GM18502 (cell line): ENCODE measurements around the gene DLG2.
"Not testable (repeated sequence)": the region's sequence is repeated elsewhere in the genome, so short reads cannot be mapped to it uniquely, and the experiment has no call there.

Source experiments
- ATAC-seq: cut with Tn5 transposase; IDR thresholded peaks from one replicate; pipeline ENCODE4 v1.9.1; 2021; ENCODE audit warnings: mild to moderate bottlenecking; ENCODE audit not compliant: unreplicated experiment, poor library complexity

Gene DLG2

DNA sequence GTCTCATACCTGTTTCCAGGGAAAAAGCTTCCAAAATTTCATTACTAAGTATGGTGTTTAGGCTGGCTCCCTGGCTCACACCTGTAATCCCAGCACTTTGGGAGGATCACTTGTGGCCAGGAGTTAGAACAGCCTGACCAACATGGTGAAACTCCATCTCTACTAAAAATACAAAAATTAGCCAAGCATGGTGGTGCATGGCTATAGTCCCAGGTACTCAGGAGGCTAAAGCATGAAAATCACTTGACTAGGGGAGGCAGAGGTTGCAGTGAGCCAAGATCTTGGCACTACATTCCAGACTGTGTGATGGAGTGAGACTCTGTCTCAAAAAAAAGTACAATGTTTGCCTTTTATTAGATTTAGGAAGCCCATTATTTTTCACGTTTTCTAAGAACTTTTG is 2009.5 kb downstream of the DLG2 start:
- no peak for ATAC-seq

DNA sequence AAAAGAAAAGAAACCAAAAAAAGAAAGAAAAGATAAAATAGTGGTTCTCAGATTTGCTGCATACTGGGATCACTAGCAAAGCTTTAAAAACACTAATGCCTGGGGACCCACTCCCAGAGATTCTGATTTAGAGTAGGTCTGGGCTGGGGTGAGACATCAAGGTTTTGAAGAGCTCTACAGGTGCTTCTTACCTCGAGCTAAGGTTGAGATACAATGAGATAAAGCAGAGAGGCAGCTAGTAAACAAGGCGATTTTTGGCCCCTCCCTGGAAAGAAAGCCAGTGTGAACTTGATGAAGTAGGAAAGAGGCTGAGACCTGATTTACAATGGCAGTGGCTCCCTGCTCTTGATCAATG is 2013.4 kb downstream of the DLG2 start:
- ATAC-seq, result peak; percentile 48

DNA sequence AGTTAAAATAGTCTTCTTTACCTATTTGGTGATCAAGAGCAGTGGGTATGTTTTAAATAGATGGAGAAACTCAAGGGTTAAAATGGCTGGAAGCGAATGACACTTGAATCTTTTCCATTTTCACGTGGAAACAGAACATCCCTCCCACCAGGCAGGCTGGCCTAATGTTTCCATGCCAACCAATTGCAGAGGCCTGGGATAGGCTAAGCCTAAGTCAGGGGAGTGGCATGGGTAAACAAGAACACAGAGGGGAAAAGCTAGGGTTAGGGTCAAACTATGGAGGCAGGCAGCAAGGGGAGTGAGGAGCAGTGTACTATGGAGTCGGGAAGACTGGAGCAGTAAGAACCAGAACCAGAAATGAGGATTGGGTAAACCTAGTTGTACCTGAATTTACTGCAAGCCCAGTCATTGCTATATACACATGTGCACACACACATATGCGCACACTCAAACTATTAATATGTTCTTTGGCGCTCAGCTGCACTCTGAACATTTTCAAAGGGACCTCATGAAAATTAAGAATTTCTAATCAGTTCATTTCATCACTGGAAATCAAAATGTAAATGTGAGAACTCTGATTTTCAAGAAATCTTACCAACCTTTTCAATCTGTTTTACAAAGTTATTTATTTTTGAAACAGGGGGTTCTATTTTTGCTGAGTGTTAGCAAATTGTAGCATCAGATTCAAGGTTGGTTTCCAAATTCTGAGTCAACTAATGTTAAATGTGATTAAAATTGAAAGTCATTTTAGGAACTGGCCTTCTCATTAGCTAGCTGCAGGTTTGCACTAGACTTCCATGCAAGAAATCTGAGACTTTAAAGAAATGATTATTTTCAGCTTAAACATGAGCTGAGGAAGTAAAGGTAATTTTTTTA is 2014.0 kb downstream of the DLG2 start:
- ATAC-seq, result peak; percentile 89

DNA sequence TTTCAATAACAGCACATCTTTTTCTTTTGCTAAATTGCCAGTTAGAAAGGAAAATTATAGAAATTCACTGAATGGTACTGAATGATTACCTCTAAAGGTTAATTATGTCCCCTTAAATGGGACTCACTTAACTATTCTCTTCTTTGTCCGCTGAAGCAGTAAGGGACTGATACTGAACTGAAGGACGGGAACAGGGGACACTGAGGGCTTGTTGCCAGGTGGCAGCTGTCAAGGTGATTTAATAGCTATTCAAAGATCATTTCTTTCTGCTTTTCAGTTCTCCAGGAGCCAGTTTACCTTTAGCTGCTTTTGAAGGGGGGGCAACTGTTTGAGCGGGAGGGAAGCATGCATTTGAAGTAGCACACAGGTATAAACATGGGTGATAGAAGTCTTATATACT is 2015.5 kb downstream of the DLG2 start:
- ATAC-seq, result no peak

DNA sequence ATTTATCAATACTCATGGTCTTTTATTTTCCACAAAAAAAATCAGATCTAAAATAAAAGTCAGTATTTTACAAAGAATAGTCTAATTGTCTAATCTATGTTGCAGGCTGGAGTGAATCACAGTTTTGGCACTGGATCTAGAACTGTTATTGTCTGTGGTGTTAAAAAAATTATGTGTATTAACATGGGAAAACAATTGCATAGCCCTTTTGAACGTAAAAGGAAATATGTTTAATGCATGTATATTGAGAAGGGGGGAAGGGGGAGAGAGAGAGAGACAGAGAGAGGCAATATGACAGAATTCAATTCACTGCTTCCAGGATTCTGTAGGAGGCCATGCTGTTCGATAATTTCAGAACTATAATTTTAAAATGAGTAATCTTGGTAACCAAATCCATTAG is 2016.1 kb downstream of the DLG2 start:
- no peak for ATAC-seq

DNA sequence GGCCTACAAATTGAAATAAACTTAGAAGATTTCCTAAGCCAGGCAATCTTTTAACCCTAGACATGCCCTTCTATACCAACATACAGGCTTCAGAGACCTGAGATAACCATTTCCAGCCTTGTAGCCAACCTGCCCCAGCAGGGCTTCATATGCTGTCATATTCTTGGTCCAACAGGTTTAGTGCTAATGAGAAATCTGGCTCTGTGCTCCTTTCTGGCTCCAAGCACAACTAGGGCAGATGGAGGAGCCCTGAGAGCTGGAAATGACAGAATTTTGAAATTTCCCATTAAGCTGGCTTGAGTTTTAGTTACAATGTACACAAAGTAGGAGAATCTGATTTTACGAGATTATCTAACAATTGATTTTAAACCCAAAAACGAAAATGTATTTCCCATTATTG is 2018.0 kb downstream of the DLG2 start:
- ATAC-seq, result no peak

DNA sequence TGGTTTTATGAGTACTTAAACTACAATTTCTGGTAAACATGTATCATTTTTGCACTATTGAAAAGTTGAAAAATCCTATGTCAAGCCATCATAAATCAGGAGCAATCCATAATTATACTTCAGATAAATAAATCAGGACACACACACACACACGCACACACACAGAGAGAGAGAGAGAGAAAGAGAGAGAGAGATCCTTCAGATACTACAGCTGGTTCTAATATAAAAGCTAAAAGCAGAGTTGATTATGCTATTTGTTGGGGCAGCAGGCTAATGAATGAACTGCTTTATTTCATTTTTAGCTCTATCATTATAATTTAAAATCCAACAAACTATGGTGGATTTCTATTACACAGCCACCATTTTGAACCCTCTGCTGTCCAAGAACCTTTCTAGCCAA is 2018.6 kb downstream of the DLG2 start:
- ATAC-seq, result no peak

DNA sequence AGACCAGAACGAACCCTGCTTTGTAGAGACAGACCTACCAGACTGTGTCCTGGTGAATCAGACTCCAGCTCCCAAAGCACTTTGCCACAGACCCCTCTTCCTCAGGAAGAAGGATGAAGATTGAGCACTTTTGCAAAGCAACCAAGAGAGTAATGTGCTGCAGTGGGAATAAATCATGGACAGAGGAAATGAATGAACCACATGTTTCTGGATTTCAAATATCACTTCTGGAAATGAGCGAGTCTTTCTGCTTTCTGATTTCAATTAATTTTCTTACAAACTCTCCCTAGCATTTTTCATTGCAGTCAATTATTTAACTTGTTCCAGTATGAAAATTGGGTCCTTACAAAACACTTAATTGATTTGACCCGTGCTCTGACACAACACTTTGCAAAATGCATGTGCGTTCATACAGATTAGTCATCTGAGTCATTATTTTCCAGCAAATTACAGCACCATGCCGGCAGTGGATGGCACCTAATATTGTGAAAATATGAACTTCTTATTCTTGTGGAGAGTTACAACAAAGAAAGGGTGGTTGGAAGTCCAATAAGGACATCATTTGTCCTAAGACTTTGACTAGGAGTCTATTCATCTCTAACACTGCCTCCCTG is 2025.1 kb downstream of the DLG2 start:
- ATAC-seq, result no peak

DNA sequence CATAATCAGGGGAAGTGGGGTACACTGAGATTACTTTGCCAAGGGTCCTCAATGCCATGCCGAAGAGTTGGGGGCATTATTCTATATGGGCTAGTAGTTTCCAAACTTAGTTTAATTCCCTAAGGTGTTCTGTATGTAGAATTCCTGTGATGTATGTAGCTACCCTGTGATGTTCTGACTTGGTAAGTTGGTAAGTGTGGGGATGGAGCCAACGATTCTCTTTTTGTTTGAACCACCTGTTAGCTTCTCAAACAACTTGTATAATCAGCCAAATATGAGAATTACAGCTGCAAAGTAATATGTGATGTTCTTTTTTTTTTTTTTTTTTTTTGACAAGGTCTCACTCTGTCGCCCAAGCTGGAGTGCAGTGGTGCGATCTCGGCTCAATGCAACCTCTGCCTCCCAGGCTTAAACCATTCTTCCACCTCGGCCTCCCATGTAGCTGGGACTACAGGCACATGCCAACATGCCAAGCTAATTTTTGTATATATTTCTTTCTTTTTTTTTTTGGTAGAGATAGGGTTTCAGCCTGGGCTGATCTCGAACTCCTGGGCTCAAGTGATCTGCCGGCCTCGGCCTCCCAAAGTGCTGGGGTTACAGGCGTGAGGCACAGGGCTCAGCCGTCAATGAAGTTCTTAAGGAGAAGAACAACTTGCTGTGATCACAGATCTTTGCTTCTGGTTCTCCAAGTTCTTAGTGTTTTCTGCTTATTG is 2025.8 kb downstream of the DLG2 start:
- no peak for ATAC-seq

DNA sequence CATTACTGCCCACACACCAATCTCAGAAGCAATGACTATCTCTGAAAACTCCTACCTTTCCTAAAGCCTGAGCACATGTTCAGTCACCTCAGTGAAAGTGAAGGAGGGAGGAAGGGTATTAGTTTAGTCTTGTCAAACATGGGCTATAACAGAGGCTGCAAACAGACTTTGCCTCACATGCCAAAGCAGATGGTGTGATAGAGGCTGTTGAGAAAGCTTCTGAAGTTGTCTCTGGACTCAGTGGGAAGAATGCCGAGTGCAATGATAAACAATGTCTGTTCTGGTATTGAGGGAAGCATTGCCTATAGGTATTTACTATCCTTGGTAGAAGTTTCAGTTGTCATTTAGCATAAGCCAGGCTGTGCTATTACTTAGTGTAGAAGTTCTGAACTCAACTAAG is 2026.5 kb downstream of the DLG2 start:
- no peak for ATAC-seq

DNA sequence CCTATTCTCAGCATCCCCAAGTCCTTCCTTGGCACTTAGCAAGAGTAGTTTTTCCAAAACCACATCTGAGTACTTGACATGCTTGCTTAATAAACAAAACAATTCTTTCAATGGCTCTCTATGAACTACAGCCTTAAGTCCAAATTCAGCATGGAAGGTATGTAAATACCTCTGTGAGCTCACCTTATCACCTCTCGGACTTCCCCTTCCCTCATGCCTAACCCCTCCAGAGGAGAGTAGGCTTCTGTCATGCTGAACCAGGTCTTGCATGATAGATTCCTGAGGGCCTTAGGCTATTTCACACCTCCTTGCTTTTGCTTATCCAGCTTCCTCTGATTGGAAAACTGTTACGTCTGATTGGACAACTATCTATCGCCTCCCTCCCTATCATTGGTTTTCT is 2028.1 kb downstream of the DLG2 start:
- ATAC-seq, result peak; percentile 54

DNA sequence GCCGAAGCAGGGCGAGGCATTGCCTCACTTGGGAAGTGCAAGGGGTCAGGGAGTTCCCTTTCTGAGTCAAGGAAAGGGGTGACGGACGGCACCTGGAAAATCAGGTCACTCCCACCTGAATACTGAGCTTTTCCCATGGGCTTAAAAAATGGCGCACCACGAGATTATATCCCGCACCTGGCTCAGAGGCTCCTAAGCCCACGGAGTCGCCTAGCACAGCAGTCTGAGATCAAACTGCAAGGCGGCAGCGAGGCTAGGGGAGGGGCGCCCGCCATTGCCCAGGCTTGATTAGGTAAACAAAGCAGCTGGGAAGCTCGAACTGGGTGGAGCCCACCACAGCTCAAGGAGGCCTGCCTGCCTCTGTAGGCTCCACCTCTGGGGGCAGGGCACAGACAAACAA is 2039.3 kb downstream of the DLG2 start:
- ATAC-seq, result not testable (repeated sequence)

DNA sequence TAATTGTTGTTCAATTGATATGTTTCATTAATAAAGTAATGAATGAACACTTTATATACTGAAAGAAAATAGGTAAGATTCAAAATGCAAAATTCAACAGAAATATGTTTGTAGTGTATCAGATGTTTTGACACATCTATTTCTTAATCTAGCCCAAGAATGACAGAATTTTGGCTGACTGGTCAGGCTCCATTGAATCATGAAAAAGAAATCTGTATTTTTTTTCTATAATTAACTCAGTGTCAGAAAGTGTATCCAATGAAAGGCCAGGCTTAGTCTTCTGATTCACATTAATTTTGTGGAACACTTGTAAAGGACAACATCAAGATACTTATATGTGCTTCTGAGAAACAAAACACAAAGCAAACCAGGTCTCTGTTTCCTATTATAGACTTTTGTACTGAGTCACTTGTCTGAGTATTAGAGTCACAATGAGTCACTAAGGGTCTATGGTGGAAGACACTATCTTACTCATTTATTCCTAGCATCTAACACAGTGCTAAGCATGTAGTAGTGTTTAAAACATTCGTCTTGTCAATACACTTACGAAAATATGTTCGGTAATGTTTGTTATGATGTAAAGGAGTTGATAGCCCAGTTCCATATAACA is 2043.3 kb downstream of the DLG2 start:
- peak; percentile 99 for ATAC-seq

DNA sequence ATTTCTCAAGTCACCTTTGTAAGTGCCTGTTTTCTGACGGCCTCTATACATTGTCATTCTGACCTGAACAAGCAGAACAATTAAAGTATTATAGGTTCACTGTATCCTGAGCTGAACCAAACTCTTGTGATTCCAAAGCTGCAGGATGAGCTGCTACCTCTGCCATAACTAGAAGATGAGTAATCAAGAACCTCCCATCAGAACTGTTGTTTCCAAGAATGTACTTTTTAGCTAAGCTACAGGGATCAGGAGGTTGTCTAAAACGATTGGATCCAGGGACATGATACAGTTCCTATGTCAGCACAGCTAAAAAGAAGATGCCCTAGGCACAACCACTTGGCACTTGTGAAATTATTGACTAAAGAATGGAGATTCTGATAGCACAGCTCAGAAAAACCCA is 2052.6 kb downstream of the DLG2 start:
- no peak for ATAC-seq

DNA sequence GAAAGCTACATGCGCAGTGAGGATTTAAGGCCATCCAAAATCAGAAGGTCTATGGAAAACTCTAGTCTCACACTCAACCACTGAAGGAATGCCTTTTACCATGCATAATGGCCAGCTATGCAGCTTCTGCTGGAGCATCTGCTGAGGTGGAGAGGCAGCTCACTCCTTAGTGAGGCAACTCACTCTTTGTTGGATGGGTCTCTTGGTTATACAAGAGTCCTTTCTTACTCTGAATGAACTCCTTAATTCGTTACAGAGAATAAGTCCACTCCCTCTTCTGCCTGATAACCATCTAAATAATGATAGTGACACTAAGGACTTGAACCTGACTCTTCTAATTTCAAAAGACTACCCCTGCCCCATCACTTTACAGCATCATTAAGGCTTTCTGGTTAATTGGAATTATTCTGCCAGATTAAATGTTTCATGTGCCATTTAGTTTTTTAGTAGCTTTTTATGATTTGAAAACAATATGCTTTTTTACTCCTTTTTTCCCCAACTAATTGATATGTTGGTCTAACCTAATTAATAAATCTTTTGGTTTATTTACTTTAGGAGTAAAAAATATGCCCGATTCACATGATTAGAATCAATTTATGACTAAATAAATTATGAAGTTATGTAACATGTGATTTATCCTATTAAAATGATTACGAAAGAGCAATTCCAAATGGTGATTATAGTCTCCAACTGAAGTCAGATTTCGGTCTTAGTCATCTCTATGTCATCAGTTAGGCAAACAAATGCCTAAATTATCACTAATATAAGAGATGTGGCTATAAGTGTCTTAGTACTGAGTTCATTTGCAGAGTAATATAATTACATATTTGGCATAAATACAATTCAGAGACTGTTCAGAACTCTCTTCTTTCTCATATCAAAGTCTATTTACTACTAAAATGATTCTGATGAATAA is 2054.3 kb downstream of the DLG2 start:
- no peak for ATAC-seq

DNA sequence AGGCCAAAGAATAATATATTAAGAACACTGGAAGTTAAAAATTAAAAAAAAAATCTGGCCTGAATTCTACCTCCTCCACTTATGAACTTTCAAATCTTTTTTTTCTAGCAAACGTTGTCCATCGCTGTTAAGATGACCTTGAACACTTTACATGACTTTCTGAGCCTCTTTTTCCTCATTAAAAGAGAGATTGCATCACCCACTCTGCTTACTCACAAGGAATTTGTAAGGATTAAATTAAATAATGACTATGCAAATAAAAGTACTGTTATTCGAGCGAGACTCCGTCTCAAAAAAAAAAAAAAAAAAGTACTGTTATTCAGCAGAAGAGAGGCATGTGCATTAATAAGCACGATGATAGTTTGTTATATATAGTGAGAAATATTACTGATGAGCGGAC is 2055.8 kb downstream of the DLG2 start:
- ATAC-seq, result no peak

DNA sequence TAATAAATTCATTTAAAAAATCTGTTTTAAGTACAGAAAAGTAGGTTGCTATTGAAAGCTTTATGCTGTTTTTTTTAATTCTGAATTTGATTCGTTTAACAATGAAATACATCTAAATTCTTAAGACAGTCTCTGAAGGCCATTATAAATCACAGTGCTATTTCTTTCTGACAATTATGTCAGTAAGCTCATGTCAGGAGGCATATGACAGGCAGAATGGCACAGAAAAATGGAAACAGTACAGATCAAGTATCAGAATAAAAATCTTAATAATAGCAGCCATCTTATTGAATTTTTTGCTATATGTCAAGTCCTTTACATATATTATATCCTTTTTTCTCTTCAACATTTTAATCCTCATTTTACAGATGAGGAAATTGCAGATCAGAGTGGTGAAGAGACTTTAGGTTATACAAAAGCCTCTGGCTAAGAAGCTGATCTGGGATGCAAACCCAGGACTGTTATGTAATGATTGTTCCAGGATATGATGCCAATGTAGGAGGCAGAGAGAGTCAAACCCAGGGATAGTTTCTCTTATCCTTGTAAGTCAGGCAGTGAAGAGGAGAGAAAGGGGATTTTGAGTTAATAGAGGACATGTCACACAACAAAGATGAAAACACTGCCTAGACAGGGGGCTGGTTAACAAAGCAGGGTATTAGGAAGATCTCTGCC is 2057.9 kb downstream of the DLG2 start:
- no peak for ATAC-seq

DNA sequence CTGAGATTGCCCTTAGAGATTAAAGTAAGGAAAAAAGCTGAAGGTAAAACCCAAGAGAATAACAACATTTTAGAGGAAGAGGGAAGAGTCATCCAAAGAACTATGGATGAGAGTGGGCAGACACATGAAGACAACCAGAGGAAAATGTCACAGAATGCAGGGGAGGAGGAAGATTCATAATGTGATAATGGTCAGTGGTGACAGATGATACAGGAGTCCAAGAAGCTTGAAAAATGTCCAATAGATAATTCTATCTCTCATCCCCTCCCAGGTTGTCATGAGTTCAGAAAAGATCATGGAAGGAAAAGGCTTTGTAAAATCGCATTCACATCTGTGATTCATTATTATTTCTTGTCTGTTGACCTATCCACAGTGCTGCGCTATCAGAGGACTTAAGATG is 2058.6 kb downstream of the DLG2 start:
- ATAC-seq, result no peak

DNA sequence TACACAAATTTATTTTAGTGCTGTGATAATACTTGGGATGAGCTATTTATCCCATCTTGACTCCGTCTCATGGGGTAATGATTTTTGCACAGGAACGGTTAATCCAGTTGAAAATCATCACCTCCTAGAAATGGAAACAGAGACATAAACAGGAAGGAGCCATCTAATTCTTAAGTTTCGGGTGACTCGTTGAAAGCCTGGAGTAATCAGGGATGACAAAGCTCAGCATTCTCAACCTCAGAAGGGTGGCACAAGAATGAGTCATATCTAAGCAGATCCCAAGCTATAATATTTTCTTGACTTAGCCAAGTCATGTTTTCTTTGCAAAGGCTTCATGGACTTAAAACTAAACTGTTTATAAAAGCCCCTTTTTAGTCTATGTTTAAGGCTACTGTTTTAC is 2060.2 kb downstream of the DLG2 start:
- no peak for ATAC-seq

DNA sequence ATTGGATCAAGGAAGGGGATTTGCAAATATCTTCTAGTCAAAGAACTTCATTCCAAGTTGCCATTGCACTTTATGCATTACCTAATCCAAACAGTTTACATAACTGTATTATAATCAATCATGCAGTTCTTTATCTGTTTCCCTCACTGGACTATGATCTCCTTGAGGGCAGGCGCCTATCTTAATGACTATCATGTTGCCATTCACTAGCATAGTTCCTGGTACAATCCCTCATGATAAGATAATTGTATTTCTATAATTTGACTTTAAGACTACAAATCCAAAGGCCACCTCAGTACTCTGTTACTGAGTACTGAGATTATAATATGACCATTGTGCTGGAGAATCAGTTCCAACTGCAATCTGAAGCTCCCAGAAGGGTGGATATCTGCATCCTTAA is 2062.3 kb downstream of the DLG2 start:
- no peak for ATAC-seq
